ENCODE data around the gene ANKRD40CL.

The ANKRD40CL gene

GRCh38 chr17:50712641-50713040, 54.7 kb downstream of the ANKRD40CL start:
- DNase-seq (ENCODE audit: low read depth), result no peak

All from activated T-cell treated with anti-CD3 and anti-CD28 coated beads for 24 hours (primary cell).